ENCODE measurements around the gene C2orf80.
"Not testable (repeated sequence)": the region's sequence is repeated elsewhere in the genome, so short reads cannot be mapped to it uniquely, and the experiment has no call there.

The C2orf80 gene

GRCh38 chr2:208189810-208190503, at the start of gene C2orf80:
Gene C2orf80, minus strand, starts transcription at chr2:208190030. Its CDS starts 3,044 bp downstream, at chr2:208186986.
- no peak for DNase-seq

GRCh38 chr2:208235860-208236259, 46.0 kb upstream of the C2orf80 start:
- DNase-seq = no peak

GRCh38 chr2:208234786-208235185, 45.0 kb upstream of the C2orf80 start:
- DNase-seq = no peak

GRCh38 chr2:208228476-208228875, 38.6 kb upstream of the C2orf80 start:
- no peak for DNase-seq

GRCh38 chr2:208227581-208228232, 37.9 kb upstream of the C2orf80 start:
- DNase-seq = no peak

- DNase-seq = no peak
These were observed 35.0 kb upstream of the C2orf80 start for GRCh38 chr2:208224802-208225201.

- DNase-seq = no peak
These were observed 32.5 kb upstream of the C2orf80 start for GRCh38 chr2:208222351-208222750.

- not testable (repeated sequence) for DNase-seq
These were observed 32.0 kb upstream of the C2orf80 start for GRCh38 chr2:208221873-208222272.

GRCh38 chr2:208210688-208211451, 21.0 kb upstream of the C2orf80 start:
- no peak for DNase-seq

- DNase-seq = no peak
These were observed 18.7 kb upstream of the C2orf80 start for GRCh38 chr2:208208335-208209085.

- DNase-seq = no peak
These were observed 17.9 kb upstream of the C2orf80 start for GRCh38 chr2:208207769-208208168.

- DNase-seq = no peak
These were observed 14.3 kb upstream of the C2orf80 start for GRCh38 chr2:208204166-208204565.

- no peak for DNase-seq
These were observed 5.7 kb upstream of the C2orf80 start for GRCh38 chr2:208195531-208195930.

GRCh38 chr2:208192611-208193236, 2.9 kb upstream of the C2orf80 start:
- no peak for DNase-seq

- no peak for DNase-seq
These were observed 591 bp downstream of the C2orf80 start for GRCh38 chr2:208189069-208189809.

- DNase-seq = no peak
These were observed 2.9 kb downstream of the C2orf80 start for GRCh38 chr2:208186893-208187292.

GRCh38 chr2:208186465-208186864, 3.4 kb downstream of the C2orf80 start:
- DNase-seq = no peak

GRCh38 chr2:208183972-208184705, 5.7 kb downstream of the C2orf80 start:
- DNase-seq = no peak

- DNase-seq = no peak
These were observed 6.3 kb downstream of the C2orf80 start for GRCh38 chr2:208183526-208183925.

GRCh38 chr2:208182835-208183234, 7.0 kb downstream of the C2orf80 start:
- DNase-seq = no peak

GRCh38 chr2:208179028-208179609, 10.7 kb downstream of the C2orf80 start:
- no peak for DNase-seq
